ENCODE measurements around the gene MSI2.
A peak's percentile ranks its signal among the peaks of the same experiment; 100 is the strongest.

MSI2 gene

GRCh38 chr17:57549468-57549867 lies 293.1 kb downstream of the MSI2 start:
- no peak for DNase-seq
- no peaks in the 10 kb centered on the region for H3K27me3 ChIP-seq (ENCODE audit: insufficient read depth, low read depth, severe bottlenecking)
- H3K27ac ChIP-seq: peak overlapping the region; percentile 92
- no peaks in the 10 kb centered on the region for H3K9me3 ChIP-seq (ENCODE audit: severe bottlenecking)
- no peak overlapping the region for H3K4me3 ChIP-seq (ENCODE audit: low read depth, low read length)
- no peak for TF ChIP-seq CTCF (IDR thresholded peaks at IDR 0.05; ENCODE audit: low read depth, low read length)
- H3K36me3 ChIP-seq: peaks cover 9% of the 10 kb centered on the region

GRCh38 chr17:57550016-57550415 lies 293.7 kb downstream of the MSI2 start:
- Histone ChIP-seq H3K36me3 (peaks cover 9% of the 10 kb centered on the region), H3K9me3 (ENCODE audit: severe bottlenecking) (no peaks in the 10 kb centered on the region), H3K4me3 (ENCODE audit: low read depth, low read length) (no peak overlapping the region), H3K27ac (peak overlapping the region; percentile 92), H3K27me3 (ENCODE audit: insufficient read depth, low read depth, severe bottlenecking) (no peaks in the 10 kb centered on the region)
- no peak for TF ChIP-seq CTCF (IDR thresholded peaks at IDR 0.05; ENCODE audit: low read depth, low read length)
- no peak for DNase-seq

- no peak for TF ChIP-seq CTCF (IDR thresholded peaks at IDR 0.05; ENCODE audit: low read depth, low read length)
- H3K27me3 ChIP-seq (ENCODE audit: insufficient read depth, low read depth, severe bottlenecking): no peaks in the 10 kb centered on the region
- no peak overlapping the region for H3K4me3 ChIP-seq (ENCODE audit: low read depth, low read length)
- H3K27ac ChIP-seq: peak overlapping the region; percentile 92
- no peaks in the 10 kb centered on the region for H3K9me3 ChIP-seq (ENCODE audit: severe bottlenecking)
- peaks cover 13% of the 10 kb centered on the region for H3K36me3 ChIP-seq
- no peak for DNase-seq
Measured at GRCh38 chr17:57550668-57551315, 294.5 kb downstream of the MSI2 start.

GRCh38 chr17:57551321-57552079 lies 295.2 kb downstream of the MSI2 start:
- no peak for TF ChIP-seq CTCF (IDR thresholded peaks at IDR 0.05; ENCODE audit: low read depth, low read length)
- no peak overlapping the region for H3K4me3 ChIP-seq (ENCODE audit: low read depth, low read length)
- peak overlapping the region; percentile 92 for H3K27ac ChIP-seq

GRCh38 chr17:57552114-57552624 lies 295.8 kb downstream of the MSI2 start:
- Histone ChIP-seq H3K36me3 (peaks cover 20% of the 10 kb centered on the region), H3K9me3 (ENCODE audit: severe bottlenecking) (no peaks in the 10 kb centered on the region), H3K27me3 (ENCODE audit: insufficient read depth, low read depth, severe bottlenecking) (no peaks in the 10 kb centered on the region), H3K4me3 (ENCODE audit: low read depth, low read length) (no peak overlapping the region), H3K27ac (peak overlapping the region; percentile 92)
- peak; percentile 95 for DNase-seq
- TF ChIP-seq CTCF (IDR thresholded peaks at IDR 0.05; ENCODE audit: low read depth, low read length): peak; percentile 98

More at GRCh38 chr17:57551321-57552079, 295.2 kb downstream of the MSI2 start:
- DNase-seq: peak; percentile 76
- H3K36me3 ChIP-seq: peaks cover 18% of the 10 kb centered on the region
- H3K27me3 ChIP-seq (ENCODE audit: insufficient read depth, low read depth, severe bottlenecking): no peaks in the 10 kb centered on the region
- no peaks in the 10 kb centered on the region for H3K9me3 ChIP-seq (ENCODE audit: severe bottlenecking)
